ENCODE results near the gene APOBEC4. TPM values are rescaled to one million over a fixed set of nuclear protein-coding genes. Genes with fewer than 3 reads are reported as not detected.

Gene APOBEC4
- total RNA-seq, 1 experiment from 2014 or later, result not detected

DNA sequence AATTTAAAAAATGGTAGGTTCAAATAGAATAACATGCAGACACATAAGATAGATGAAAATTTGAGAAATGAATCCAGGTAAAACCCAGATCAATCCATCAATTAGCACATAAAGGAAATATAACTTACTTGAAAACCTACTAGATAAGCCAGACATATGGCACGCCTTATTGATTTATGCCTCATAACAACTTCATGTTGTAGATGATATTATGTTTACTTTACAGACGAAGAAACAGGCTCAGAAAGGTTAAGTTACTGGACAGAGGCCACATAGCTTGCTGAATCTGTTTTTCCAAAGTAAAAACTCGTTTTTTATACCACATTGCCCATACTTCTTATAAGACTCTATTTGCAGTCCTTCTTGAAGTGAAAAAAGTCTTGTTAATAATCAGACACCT, 40.7 kb downstream of the APOBEC4 start:
- ChIA-PET POLR2A (interaction anchor here (0.6 kb wide), 1 partner anchor 13 kb away, joined by 3 read pairs; no protein-coding TSS in a partner anchor), CTCF (no interaction called here)
- ATAC-seq, result no peak
- BruUV-seq (replicated peaks), result no TSS peak
- no peaks in the 10 kb centered on the region for H3K4me1 ChIP-seq (ENCODE audit: control insufficient read depth, insufficient read depth, low read length)
- intact Hi-C loops (cut with micrococcal nuclease; ENCODE audit: unreplicated experiment) (no loop called here), in situ Hi-C loops (cut with HindIII; ENCODE audit: low pct_unique_long_range_greater_than_20kb, low sequenced_read_pairs) (no loop called here)
- TF ChIP-seq POLR2AphosphoS5 (IDR thresholded peaks at IDR 0.05; ENCODE audit: low read depth, low read length) (no peak), REST (IDR thresholded peaks at IDR 0.05; ENCODE audit: insufficient read depth in 1 of 2, low read depth in 2 of 2, low read length in 1 of 2) (no peak), SIN3A (IDR thresholded peaks at IDR 0.05; ENCODE audit: borderline replicate concordance, insufficient read depth, low read depth, low read length) (no peak), TCF7L2 (IDR thresholded peaks at IDR 0.05; ENCODE audit: low read depth, low read length) (no peak)
- TF ChIP-seq, protein P1, sequence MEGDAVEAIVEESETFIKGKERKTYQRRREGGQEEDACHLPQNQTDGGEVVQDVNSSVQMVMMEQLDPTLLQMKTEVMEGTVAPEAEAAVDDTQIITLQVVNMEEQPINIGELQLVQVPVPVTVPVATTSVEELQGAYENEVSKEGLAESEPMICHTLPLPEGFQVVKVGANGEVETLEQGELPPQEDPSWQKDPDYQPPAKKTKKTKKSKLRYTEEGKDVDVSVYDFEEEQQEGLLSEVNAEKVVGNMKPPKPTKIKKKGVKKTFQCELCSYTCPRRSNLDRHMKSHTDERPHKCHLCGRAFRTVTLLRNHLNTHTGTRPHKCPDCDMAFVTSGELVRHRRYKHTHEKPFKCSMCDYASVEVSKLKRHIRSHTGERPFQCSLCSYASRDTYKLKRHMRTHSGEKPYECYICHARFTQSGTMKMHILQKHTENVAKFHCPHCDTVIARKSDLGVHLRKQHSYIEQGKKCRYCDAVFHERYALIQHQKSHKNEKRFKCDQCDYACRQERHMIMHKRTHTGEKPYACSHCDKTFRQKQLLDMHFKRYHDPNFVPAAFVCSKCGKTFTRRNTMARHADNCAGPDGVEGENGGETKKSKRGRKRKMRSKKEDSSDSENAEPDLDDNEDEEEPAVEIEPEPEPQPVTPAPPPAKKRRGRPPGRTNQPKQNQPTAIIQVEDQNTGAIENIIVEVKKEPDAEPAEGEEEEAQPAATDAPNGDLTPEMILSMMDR (IDR thresholded peaks at IDR 0.05), result no peak
- H3K4me3 ChIP-seq (ENCODE audit: low read depth in 2 of 2, low read length in 2 of 2), result no peak overlapping the region
- DNase-seq (ENCODE audit: low read depth, low spot score), result no peak
- no peaks in the 10 kb centered on the region for H3K27me3 ChIP-seq (ENCODE audit: control insufficient read depth, insufficient read depth, low read length)
- no peaks in the 10 kb centered on the region for H3K9me3 ChIP-seq (ENCODE audit: control insufficient read depth, insufficient read depth, low read depth, low read length)
- no peak overlapping the region for H3K27ac ChIP-seq (ENCODE audit: low read length)
- no peaks in the 10 kb centered on the region for H3K36me3 ChIP-seq (ENCODE audit: control insufficient read depth, insufficient read depth, low read length)

DNA sequence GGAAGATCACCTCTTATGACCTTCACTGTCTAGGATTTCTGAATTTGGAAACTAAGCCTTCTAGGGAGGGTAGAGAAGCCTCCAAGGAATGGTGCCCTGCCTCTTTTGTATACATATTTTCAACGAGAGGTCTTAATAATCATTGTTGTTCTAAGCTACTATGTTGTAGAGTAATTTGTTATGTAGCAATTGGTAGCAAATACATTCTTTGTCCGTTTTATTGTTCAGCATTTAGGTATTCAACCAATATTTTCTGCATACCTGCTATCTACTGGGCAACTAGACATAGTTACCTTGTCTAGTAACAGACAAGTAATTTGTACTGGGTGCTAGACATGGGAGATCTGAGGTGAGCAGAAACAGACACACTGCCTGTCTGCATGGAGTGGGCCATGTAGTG, 42.1 kb downstream of the APOBEC4 start:
- Histone ChIP-seq H3K4me3 (ENCODE audit: low read depth in 2 of 2, low read length in 2 of 2) (no peak overlapping the region), H3K36me3 (ENCODE audit: control insufficient read depth, insufficient read depth, low read length) (no peaks in the 10 kb centered on the region), H3K4me1 (ENCODE audit: control insufficient read depth, insufficient read depth, low read length) (no peaks in the 10 kb centered on the region), H3K9me3 (ENCODE audit: control insufficient read depth, insufficient read depth, low read depth, low read length) (no peaks in the 10 kb centered on the region), H3K27ac (ENCODE audit: low read length) (no peak overlapping the region), H3K27me3 (ENCODE audit: control insufficient read depth, insufficient read depth, low read length) (no peaks in the 10 kb centered on the region)
- no peak for DNase-seq (ENCODE audit: low read depth, low spot score)
- TF ChIP-seq TCF7L2 (IDR thresholded peaks at IDR 0.05; ENCODE audit: low read depth, low read length), result no peak
- no peak for TF ChIP-seq SIN3A (IDR thresholded peaks at IDR 0.05; ENCODE audit: borderline replicate concordance, insufficient read depth, low read depth, low read length)
- no peak for TF ChIP-seq REST (IDR thresholded peaks at IDR 0.05; ENCODE audit: insufficient read depth in 1 of 2, low read depth in 2 of 2, low read length in 1 of 2)
- TF ChIP-seq, protein P1 (IDR thresholded peaks at IDR 0.05), result no peak
- no peak for TF ChIP-seq POLR2AphosphoS5 (IDR thresholded peaks at IDR 0.05; ENCODE audit: low read depth, low read length)
- in situ Hi-C loops (cut with HindIII; ENCODE audit: low pct_unique_long_range_greater_than_20kb, low sequenced_read_pairs), result no loop called here
- POLR2A ChIA-PET, result no interaction called here
- intact Hi-C loops (cut with micrococcal nuclease; ENCODE audit: unreplicated experiment), result no loop called here
- no peak for ATAC-seq
- CTCF ChIA-PET, result no interaction called here
- no TSS peak for BruUV-seq (replicated peaks)

Data from Panc1 (cell line).